HUDEP-2 (cell line): ENCODE data around the gene BRAP.
"Not testable (repeated sequence)": the region's sequence is repeated elsewhere in the genome, so short reads cannot be mapped to it uniquely, and the experiment has no call there.

ENCODE experiments used
- DNase-seq, 76 experiments: peaks; one replicate each; lab custom pipeline; 2025; ENCODE audit not compliant: unreplicated experiment in 76 of 76; lab: John Stamatoyannopoulos, UW

BRAP gene, protein sequence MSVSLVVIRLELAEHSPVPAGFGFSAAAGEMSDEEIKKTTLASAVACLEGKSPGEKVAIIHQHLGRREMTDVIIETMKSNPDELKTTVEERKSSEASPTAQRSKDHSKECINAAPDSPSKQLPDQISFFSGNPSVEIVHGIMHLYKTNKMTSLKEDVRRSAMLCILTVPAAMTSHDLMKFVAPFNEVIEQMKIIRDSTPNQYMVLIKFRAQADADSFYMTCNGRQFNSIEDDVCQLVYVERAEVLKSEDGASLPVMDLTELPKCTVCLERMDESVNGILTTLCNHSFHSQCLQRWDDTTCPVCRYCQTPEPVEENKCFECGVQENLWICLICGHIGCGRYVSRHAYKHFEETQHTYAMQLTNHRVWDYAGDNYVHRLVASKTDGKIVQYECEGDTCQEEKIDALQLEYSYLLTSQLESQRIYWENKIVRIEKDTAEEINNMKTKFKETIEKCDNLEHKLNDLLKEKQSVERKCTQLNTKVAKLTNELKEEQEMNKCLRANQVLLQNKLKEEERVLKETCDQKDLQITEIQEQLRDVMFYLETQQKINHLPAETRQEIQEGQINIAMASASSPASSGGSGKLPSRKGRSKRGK

GRCh38 chr12:111685811-111686573 is at the start of gene BRAP, which contains the start of gene ACAD10:
TSS of gene BRAP (minus strand) at chr12:111685956. CDS start at chr12:111685792, 164 bp downstream.
TSS of gene ACAD10 (plus strand) at chr12:111686053. CDS start at chr12:111692710, 6,657 bp downstream.
- peak; percentile 18 to 94 (median 87) for DNase-seq

GRCh38 chr12:111733340-111733915 is 47.7 kb upstream of the BRAP start:
- no peak for DNase-seq

GRCh38 chr12:111732786-111733185 is 47.0 kb upstream of the BRAP start:
- DNase-seq: peak in 49 of 76 experiments; percentile 2 to 62 (median 21)

DNA sequence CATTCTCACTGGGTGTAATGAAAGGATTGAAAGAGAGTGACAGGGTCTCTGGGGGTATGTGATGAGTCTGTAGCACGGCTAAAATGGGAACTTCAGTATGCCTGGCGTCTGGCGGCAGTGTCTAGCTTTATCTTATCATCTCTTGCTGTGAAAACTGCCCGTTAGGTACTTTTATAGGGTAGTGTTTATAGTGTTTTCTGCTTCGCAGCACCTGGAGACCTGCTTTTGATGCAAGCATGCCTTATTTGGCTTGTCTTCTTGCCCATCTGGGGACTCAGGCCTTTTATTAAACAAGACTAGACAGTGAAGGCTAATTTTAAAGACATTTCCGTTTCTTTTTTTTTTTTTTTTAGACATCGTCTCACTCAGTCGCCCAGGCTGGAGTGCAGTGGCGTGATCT is 44.7 kb upstream of the BRAP start:
- no peak for DNase-seq

- no peak for DNase-seq
These were observed 43.0 kb upstream of the BRAP start for GRCh38 chr12:111728795-111729194.

- DNase-seq: not testable (repeated sequence)
These were observed 38.0 kb upstream of the BRAP start for GRCh38 chr12:111723646-111724360.

GRCh38 chr12:111720457-111720856 is 34.7 kb upstream of the BRAP start:
- no peak for DNase-seq

DNA sequence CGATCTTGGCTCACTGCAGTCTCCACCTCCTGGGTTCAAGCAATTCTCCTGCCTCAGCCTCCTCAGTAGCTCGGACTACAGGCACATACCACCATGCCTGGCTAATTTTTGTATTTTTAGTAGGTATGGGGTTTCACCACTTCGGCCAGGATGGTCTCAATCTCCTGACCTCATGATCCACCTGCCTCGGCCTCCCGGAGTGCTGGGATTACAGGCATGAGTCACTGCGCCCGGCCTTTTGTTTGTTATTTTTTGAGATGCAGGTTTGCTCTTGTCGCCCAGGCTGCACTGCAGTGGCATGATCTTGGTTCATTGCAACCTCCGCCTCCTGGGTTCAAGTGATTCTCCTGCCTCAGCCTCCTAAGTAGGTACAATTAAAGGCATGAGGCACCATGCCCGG is 33.6 kb upstream of the BRAP start:
- DNase-seq: not testable (repeated sequence)

GRCh38 chr12:111715279-111715678 is 29.5 kb upstream of the BRAP start:
- no peak for DNase-seq

DNA sequence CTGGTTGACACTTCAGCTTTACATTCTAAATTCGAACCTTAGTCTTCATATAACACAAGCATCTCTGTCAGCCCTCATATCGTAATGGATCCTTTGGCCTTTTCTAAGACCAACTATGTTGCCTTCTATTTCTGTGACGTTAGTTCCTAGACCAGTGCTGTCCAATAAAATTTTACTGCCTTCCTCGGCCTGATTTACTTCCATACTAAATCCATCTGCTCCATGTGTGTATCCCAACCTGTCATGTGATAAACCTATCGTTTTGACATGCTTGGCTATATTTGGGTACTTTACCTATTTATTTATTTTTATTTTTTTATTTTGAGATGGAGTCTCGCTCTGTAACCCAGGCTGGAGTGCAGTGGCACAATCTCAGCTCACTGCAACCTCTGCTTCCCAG is 20.4 kb upstream of the BRAP start:
- no peak for DNase-seq

DNA sequence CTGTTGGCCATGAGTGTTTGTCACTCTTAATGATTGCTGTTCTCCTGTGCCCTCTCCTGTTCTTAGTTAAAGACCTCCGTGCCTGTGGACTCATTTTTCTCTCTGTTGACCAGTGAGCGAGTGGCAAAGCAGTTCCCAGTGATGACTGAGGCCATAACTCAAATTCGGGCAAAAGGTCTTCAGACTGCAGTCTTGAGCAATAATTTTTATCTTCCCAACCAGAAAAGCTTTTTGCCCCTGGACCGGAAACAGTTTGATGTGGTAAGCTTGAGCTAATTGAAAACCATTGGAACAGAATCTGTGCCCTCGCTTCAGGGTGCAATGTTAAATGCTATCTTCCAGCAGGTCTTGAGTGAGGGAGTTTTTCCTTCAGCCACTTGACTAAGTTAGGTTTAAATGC is 19.9 kb upstream of the BRAP start:
- DNase-seq: no peak

GRCh38 chr12:111699962-111700361 is 14.2 kb upstream of the BRAP start:
- no peak for DNase-seq

DNA sequence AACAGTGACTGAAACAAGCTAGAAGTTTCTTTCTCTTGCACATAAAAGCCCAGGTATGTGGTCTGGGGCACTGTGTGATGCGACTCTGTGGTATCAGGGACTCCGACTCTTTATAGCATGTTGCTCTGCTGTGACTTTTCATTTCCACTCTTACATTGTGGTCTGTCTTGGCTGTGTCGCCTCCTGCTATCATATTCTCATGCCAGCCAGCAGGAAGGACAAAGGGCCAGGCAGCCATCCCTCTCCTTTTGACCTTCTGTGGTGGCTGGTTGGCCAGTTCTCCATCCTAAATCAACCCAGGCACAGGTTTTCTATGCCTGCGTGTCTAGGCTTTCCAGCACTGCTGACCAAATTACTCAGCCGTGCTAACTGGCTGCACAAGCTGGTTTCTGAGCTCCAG is 8.1 kb upstream of the BRAP start:
- no peak for DNase-seq

DNA sequence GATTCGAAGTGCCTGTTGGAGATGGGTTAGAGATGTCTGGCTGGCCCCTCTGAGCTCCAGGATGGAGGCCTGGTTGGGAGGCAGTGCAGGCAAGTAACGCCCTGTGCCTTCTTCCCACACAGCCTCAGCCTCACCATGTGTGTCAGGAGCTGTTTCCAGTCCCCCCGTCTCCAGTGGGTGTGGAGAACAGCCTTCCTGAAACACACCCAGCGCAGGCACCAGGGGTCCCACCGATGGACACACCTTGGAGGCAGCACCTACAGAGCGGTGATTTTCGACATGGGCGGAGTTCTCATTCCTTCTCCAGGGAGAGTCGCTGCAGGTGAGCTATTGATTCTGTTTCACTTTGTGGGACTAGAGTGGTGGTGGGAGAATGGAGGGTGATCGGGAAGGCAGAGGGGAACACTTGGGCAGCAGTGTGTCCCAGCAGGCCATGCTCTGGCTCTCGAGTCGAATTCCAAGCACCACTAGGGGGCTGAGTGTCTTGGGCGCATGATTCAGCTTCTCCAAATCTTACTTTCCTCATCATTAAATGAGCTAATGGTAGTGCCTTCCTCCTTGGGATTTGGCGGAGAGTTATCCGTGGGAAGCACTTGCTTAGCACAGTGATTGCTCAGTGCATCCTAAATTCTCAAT is 6.9 kb upstream of the BRAP start:
- DNase-seq: peak in 17 of 76 experiments; percentile 1 to 42 (median 8)

DNA sequence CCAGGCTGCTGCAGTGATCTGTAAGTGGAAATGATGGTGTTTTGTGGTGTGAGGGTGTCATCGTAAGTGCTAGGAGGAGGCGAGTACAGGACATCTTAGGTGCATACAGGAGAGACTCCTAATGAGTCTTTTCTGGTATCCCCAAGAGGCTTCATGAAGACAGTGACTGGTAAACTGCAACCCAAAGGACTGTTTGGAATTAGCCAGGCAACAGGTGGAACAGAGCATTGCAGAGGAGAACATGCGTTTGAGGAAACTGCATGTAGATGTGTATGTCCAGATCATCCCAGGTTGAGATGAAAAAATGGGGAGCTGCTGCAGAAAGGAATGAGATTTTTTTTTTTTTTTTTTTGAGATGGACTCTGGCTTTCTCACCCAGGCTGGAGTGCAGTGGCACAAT is 5.5 kb upstream of the BRAP start:
- no peak for DNase-seq

DNA sequence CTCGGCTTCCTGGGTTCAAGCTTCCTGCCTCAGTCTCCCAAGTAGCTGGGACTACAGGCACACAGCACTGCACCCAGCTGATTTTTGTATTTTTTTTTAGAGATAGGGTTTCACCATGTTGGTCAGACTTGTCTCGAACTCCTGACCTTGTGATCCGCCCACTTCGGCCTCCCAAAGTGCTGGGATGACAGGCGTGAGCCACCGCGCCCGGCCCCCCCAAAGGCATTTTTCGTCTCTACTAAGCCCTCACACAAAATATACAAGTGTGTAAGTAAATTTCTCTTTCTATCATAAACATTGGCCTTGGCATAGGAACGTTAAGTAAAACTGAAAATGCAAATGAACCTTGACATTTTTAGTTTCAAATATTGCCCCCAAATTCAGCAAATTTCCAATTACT is 2.2 kb upstream of the BRAP start:
- no peak for DNase-seq

DNA sequence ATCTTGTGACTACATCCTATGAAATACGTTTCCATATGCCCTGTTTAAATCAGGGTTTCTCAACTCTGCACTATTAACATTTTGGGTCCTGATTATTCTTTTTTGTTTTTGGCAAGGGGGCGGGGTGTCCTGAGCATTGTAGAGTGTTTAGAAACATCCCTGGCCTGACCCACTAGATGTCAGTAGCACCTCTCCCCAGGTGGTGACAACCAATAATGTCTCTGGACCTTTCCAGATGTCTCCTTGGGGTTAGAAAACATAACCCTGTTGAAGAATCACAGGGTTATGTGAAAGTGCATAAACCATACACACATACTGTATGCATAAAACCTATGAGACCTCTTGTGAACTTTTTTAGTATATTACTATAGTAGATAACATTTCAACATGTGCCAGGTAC is 1.5 kb upstream of the BRAP start:
- DNase-seq: peak in 22 of 76 experiments; percentile 1 to 37 (median 16)

- peak in 1 of 76 experiments; percentile 17 for DNase-seq
These were observed 884 bp upstream of the BRAP start for GRCh38 chr12:111686574-111687105.

DNA sequence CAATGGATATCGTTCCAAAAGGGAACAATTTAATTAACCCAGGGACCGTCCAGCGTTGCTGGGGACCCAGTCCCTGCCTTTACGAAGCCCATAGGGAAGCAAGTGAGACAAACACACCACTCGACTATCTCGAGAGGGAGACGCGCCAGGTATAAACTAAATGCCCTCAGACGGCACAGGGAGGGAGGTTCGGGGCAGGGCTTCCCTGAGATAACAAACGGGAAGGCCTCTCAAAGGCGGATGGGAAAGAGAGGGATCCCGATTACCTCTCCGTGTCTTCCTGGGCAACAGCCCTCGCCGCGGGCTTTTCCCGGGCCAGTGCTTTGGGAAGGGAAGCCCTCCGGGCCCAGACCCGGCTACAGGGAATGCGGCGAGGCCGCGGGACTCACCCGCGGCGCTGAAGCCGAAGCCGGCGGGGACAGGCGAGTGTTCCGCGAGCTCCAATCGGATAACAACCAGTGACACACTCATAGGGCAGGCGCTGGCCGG is 390 bp downstream of the BRAP start:
- DNase-seq: peak in 44 of 76 experiments; percentile 6 to 87 (median 34)
